GM21390 (cell line): ENCODE results near the gene ARHGEF6.
"Not testable (repeated sequence)": the region's sequence is repeated elsewhere in the genome, so short reads cannot be mapped to it uniquely, and the experiment has no call there.

ENCODE experiments used
- ATAC-seq: cut with Tn5 transposase; IDR thresholded peaks from one replicate; pipeline ENCODE4 v1.9.1; 2021; ENCODE audit not compliant: unreplicated experiment

The ARHGEF6 gene, protein sequence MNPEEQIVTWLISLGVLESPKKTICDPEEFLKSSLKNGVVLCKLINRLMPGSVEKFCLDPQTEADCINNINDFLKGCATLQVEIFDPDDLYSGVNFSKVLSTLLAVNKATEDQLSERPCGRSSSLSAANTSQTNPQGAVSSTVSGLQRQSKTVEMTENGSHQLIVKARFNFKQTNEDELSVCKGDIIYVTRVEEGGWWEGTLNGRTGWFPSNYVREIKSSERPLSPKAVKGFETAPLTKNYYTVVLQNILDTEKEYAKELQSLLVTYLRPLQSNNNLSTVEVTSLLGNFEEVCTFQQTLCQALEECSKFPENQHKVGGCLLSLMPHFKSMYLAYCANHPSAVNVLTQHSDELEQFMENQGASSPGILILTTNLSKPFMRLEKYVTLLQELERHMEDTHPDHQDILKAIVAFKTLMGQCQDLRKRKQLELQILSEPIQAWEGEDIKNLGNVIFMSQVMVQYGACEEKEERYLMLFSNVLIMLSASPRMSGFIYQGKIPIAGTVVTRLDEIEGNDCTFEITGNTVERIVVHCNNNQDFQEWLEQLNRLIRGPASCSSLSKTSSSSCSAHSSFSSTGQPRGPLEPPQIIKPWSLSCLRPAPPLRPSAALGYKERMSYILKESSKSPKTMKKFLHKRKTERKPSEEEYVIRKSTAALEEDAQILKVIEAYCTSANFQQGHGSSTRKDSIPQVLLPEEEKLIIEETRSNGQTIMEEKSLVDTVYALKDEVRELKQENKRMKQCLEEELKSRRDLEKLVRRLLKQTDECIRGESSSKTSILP

DNA sequence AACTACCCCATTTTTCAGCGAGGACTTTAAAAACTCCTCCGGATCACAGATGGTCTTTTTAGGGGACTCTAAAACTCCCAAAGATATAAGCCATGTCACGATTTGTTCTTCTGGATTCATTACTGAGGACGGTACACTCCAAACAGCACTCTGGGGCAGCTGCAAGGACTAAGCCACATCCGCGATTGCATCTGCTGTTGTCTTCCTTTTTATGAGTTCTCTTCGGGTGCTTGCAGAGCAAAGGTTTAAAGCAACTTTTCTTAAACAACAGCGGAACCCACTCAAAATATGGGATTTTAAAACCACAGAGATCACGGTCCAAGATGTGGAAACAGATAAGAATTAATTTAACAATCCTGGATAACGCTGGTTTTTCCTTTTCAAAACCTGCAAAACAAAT, at the start of gene ARHGEF6:
Gene ARHGEF6 (minus strand): TSS at position 170 of the 400 bp plus-strand sequence. CDS start 50 bp downstream, at position 120.
- ATAC-seq, result peak; percentile 60

DNA sequence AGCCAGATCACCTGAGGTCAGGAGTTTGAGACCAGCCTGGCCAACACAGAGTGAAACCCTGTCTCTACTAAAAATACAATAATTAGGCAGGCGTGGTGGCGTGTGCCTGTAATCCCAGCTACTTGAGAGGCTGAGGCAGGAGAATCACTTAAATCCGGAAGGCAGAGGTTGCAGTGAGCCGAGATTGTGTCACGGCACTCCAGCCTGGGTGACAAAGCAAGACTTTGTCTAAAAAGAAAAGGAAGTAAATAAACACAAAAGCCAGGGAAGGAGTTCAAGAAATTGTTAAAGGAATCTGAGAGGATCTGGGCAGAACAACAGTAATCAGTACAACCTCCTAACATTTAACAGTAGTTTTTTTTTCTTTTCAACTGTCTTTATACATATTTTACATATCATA, 48.7 kb upstream of the ARHGEF6 start:
- ATAC-seq, result no peak

DNA sequence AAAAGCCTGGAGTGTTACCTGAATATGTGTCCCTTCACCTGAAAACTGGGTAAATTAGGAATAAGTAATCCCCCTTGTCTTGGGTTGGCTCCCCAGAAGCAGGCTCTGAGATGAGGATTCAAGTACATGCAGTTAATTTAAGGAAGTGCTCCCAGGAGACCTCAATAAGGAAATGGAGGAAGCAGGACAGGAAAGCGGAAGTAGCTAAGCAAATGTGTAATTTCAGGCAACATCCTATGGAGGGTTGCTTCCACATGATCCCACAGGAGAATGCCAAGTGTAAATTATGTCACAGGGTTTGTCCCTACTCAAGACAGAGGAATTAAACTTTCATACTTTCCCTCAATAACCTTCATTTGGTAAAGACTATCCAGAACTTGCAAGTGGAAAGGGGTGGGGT, 48.1 kb upstream of the ARHGEF6 start:
- no peak for ATAC-seq

DNA sequence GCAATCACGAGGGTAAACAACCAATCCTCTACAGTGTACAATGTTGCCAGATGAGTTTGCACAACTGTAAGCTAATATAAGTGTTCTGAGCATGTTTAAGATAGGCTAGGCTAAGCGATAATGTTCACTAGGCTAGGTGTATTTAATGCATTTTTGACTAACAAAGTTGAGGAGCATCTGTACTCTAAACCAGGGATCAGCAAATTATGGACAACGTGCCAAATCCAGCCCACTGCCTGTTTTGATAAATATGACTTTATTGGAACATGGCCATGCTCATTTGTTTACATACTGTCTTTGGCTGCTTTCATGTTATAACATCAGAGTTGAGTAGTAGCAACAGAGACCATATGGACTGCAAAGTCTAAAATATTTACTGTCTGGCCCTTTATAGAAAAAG, 46.3 kb upstream of the ARHGEF6 start:
- no peak for ATAC-seq

DNA sequence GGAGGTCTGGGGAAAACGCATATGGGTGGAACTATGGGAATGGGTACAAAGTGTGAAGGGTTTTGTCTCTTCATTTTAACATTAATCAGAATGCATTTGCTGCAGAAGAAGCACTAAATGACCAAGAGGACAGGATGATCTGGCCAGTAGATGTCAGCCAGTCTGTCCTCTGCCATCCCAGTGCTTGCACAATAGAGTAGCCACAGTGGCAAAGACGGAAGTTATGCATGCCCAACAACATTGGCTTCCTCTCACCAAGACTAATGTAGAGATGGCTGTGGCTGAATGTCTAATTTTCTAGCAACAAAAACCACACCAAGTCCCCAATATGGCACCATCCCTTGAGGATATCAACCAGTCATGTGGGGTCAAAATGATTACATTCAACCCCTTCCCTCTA, 45.0 kb upstream of the ARHGEF6 start:
- ATAC-seq, result no peak

DNA sequence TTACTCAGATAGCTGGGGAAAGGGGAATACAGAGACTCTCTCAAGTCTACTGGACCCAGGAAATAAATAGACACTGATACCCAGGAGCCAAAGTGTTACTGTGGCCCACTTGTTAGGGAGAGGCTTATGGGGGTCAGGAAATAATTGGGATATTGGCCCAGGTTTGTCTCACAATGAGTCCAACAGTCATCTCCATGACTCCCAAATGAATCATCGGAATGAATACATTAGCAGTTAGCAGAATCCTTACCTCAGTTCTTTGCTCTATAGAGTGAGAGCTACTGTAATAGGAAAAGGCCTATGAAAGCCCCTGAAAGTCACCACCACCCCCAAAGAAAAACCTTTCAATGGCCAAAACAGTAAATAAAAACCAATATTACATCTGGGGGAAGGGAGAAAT, 42.4 kb upstream of the ARHGEF6 start:
- no peak for ATAC-seq

DNA sequence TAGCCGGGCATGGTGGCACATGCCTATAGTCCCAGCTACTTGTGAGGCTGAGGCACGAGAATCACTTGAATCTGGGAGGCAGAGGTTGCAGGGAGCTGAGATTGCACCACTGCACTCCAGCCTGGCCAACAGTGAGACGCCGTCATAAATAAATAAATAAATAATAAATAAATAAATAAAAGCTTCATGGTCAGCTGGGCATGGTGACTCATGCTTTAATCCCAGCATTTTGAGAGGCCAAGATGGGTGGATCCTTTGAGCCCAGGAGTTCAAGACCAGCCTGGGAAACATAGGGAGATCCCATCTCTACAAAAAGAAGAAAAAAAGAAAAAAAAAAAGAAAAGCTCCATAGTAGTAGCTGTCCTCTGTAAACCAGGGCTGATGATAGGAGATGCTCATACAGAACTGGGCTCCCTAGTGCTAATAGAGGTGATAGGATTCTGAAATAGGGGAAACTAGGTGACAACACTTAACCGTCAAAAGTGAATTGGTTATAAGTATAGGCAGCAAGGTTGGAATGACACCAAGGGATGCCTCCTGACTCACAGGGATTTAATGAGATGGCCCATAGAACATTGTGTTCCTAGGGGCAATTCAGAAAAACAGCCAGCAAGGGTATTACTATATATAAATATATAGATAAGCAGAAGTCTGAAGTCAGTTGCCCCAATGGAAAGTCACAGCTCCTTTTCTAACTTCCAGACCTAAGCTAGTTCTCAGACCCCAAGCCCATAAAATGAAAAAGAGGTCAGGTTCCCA, 41.8 kb upstream of the ARHGEF6 start:
- no peak for ATAC-seq

DNA sequence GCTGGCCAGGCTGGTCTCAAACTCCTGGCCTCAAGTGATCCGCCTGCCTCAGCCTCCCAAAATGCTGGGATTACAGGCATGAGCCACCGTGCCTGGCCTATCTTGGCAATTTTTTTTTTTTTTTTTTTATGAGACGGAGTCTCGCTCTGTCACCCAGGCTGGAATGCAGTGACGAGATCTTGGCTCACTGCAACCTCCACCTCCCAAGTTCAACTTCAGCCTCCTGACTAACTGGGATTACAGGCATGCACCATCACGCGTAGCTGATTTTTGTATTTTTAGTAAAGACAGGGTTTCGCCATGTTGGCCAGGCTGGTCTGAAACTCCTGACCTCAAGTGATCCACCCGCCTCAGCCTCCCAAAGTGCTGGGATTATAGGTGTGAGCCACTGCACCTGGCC, 39.0 kb upstream of the ARHGEF6 start:
- ATAC-seq, result not testable (repeated sequence)

DNA sequence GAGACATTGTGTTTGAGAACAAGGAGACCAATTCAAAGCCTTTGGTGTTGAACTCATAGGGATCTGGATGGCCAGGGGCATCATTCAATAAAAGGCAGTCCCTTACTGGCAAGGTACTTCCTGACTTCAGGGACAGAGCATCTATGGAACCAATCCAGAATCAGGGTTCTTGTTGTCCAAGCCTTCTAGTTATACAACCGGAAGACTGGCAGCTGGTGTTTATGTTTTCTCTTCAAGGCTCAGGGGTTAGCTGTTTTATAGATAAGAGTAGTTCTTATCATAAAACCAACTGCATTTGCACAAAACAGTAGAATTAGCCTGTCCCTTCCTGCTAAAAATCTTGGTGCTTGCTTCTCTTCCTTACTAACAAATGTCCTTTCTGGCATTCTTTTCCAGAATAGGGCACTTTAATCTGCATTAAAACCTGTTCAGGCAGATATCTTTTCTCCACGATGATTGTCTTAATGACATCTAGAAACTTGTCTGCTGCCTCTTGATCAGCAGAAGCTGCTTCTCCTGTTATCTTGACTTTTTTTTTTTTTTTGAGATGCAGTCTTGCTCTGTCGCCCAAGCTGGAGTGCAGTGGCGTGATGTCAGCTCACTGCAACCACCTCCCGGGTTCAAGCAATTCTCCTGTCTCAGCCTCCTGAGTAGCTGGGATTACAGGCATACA, 38.4 kb upstream of the ARHGEF6 start:
- no peak for ATAC-seq

DNA sequence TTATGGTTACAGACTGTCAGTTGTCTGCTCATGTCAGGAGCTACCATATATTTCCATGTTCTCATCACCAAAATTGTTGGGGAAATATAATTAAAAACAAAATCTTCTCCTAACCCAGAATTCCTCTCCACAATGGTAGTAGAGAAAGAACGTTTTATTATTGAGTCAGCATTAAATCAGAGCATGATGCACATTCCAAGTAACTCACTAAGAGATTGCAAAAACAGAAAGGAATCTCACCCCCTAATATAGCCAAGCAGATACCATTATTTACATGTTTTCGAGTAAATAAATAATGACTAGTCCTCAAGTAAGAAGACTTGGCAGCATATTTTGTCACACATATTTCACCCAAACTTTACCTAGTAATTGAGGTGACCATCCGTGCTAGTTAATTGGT, 36.2 kb upstream of the ARHGEF6 start:
- ATAC-seq, result no peak

DNA sequence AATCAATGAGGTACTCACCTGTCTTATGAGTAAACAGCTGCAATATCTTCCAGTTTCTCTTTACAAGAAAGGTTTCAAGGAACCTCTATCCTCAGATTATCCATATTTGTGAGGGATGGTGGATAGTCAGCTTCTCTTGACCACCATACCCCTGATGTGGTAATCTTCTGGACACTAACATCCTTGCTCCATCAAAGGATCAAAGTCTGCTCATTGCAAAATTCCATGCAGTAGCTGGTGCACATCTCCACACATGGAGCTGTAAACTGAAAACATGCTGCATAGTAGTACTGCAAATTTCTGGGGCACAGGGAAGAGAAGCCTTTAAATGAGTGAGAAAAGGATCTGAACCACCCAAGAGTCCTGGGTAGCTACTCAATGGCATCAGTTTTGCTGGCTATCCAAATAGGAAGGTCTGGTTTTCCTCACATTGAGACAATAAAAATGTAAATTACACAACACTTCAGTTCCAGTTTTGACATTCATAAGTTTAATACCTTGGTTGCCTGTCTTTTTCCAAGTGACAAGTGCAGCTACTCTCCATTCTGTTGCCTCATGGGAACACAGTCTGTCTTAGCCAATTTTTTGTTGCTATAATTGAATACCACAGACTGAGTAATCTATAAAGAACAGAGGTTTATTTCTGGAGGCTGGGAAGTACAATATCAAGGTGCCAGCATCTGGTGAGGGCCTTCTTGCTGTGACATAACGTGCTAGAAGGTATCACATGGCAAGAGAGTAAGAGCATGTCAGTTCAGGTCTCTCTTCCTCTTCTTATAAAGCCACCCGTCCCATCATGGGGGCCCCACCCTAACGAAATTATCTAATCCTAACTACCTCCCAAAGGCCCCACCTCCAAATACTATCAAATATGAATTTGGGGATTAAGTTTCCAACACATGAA, 34.4 kb upstream of the ARHGEF6 start:
- no peak for ATAC-seq

DNA sequence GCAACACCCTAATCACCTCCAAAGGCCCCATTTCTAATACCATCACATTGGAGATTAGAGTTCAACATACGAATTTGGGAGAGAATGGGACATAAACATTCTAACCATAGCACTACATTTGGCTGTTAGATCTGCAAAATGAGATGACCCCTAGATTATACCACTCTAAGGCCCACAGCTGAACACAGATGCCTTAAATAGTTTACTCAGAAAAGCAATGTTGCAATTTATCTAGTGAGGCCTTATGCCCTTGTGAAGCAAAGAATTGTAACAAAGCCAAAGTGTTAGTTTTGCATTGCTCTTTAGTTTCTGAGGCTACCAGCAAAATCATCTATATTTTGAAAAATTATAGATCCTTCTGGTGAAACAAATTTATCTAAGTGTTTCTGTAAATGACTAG, 31.6 kb upstream of the ARHGEF6 start:
- ATAC-seq, result no peak

DNA sequence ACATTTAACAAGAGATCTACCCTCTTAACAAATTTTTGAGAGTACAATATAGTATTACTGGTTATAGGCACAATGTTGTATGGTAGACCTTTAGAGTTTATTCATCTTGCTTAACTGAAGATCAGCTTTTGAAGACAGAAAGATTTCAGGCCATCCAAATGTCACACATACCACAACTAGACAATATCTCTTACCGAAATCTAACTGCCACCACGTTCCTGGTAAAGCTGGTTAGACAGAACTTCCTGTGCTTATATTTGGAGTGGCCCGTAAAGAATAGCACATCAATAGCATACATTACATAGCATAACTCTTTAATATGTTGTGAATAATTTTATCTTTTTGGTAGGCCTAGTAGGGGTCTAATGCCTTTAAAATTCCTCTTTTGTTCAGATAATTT, 29.8 kb upstream of the ARHGEF6 start:
- no peak for ATAC-seq

DNA sequence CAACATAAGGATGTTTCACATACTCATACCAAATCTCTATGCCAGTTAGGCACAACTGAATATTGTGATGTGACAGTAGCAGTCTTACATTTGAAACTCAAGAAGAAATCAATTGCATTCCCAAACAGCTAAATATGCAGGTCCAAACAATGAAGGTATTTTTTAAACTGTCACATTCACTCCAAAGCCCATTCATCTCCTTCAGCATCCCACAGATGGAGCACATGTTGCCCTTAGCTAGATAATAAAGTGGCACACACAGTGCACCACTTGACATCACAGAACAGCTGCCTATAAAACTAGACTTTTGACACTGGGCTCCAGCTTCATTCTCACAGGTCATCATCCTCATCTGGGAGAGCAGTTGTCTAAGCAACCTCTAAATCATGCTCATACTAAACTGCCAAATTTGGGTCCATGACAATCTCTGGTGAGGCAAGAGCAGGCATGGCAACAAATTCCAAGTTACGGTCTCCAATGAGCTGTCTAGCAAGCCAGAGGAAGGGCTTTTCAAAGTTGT, 26.2 kb upstream of the ARHGEF6 start:
- no peak for ATAC-seq

DNA sequence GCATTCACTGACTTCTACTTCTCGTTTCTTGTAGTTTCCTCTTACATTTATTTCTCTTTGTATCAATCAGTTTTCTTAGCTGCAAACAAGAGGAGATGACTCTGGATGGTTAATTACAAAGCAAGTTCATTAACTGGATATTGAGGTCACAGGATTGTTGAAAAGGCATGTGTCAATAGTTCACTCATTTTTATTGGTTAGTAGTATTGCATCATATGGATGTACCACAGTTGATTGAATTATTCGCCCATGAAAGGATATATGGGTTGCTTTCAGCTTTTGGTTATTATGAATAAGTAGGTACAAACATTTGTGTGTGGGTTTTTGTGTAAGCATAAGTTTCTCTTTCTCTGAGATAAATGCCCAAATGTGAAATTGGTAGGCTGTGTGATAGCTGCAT, 21.8 kb upstream of the ARHGEF6 start:
- ATAC-seq, result no peak

DNA sequence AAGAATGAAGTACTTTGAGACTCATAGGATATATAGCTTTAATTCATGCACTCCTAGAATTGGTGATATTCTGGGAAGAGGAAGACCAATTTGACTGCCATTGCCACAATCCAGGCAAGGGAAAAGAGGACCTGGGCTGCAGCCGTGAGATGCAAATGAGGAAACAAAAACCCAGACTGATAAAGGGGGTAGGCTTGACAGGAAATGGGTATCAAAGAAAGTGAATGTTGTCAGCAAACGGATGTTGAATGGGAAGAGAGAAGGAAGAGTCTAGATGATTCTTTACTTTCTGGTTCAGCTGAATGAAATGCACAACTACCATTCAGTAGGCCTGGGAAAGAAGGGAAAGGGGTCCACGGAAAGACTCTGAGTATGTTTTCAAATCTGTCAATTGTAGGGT, 17.1 kb upstream of the ARHGEF6 start:
- no peak for ATAC-seq

DNA sequence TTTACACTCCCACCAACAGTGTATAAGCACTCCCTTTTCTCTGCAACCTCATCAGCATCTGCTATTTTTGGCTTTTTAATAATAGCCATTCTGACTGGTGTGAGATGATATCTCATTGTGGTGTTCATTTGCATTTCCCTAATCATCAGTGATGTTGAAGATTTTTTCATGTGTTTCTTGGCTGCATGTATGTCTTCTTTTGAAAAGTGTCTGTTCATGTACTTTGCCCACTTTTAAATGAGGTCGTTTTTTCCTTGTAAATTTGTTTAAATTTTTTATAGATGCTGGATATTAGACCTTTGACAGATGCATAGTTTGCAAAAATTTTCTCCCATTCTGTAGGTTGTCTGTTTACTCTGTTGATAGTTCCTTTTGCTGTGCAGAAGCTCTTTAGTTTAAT, 14.4 kb upstream of the ARHGEF6 start:
- ATAC-seq, result not testable (repeated sequence)

DNA sequence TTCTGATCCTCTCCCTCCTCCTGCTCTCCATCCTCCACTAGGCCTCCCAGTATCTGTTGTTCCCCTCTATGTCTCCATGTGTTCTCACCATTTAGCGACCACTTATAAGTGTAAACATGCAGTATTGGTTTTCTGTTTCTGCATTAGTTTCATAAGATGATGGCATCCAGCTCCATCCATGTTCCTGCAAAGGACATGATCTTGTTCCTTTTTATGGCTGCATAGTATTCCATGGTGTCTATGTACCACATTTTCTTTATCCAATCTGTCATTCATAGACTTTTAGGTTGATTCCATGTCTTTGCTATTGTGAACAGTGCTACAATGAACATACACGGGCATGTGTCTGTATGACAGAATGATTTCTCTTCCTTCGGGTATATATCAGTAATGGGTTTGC, 13.9 kb upstream of the ARHGEF6 start:
- not testable (repeated sequence) for ATAC-seq

DNA sequence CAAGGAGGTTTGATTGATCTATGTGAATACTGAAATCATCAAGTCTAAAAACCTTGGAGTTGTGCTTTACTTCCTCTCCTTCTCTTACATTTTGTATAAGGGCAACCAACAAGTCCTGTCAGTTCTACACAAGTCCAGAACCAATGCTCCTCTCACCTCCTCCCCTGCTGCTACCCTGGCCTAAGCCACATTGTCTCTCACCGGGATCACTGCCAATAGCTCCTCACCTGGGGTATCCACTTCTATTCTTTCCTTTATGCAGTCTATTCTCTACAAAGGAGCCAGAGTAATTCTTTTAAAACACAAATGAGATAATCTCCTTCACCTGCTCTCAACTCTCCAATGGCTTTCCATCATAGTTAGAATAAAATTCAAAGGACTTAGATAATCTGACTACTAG, 13.3 kb upstream of the ARHGEF6 start:
- ATAC-seq, result no peak

DNA sequence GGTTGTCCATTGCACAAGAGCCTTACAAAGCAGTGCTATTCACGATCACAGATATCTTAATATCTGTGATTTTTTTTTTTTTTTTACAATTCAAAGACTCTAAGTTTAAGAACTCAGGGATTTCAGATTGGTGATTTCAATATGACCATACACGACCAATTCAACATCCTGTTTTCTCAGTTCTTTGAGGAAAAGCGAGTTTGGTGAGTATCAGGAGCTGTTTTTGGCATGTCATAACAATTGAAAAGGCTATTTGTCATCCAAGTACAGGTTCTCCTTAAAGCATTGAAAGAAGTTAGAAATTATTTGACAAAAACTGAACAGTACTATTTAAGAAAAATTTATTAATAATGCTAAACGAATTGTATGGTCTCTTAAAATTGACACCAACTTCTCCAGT, 9.1 kb upstream of the ARHGEF6 start:
- no peak for ATAC-seq
